ENCODE results near the gene HIP1R.

The HIP1R gene

DNA sequence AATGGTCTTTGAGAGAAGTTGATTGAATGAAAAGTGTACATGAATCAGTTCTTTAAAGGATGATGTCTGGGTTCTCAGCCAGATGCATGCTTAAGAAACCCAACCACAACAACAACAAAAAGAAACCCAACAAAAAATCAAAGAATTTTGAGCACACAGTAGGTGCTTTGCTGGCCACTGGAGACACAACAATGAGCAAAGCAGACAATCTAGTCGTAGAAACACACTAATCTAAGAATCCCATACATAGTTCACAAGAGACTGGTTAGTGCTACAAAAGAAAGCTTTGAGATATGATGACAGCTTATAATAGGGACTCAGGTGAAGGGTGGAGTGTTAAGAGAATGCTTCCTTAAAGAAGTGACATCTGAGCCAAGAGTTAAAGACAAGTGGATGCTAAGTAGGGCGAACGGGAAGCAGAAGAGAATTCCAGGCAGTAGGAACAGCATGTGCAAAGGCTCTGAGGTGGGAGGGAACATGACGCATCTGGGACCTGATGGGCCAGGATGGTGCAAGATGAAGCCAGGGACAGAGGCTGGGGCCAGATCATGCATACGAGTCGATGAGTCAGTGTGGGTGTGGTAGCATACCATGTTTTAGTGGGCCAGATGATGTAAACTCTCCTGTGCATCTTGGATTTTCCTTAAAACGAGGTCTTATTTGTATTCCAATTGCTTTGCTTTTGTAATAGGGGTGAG, 4.6 kb upstream of the HIP1R start:
- no peak for DNase-seq

DNA sequence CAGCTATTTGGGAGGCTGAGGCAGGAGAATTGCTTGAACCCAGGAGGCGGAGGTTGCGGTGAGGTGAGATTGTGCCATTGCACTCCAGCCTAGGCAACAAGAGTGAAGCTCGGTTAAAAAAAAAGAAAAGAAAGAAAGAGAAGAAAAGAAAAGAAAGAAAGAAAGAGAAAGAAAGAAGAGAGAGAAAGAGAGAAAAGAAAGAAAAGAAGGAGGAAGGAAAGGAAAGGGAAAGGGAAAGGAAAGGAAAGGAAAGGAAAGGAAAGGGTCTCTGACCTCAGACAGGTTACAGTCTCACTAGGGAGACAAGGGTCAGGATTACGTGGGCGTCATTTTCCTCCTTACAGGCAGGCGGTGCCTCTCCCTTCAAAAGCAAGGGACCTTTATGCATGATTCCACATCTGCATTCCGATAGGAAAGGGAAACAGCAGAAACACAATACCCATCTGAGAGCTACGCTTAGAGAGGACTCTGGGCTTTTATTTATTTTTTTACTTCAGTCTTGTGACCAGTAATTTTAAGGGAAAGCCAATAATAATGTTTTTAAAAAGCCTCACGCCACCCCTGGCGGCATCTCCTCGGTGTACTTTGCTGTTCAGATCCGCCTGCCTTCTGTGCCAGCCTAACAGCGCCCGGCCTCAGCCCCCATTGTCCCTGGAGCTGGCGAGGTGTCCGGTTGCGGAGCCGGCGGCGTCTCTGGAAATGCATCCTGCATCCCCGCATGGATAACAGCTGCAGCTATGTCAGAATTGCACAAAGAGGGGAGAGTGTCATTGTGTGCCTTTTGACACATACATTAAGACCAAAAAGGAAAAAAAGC, 945 bp upstream of the HIP1R start:
- DNase-seq: peak; percentile 69

DNA sequence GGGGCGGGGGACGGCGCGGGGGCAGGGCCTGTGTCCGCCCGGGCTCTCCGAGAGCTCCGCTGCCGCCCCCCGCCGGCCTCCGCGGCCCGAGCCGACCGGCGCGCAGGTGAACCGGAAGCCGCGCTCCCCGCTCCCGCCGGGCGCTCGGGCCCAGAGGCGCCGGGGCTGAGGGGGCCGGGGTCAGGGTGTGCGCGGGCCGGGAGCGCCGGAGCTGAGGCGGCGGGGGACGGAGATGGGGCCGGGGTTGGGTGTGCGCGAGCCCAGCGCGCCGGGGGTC, 431 bp downstream of the HIP1R start:
- no peak for DNase-seq

DNA sequence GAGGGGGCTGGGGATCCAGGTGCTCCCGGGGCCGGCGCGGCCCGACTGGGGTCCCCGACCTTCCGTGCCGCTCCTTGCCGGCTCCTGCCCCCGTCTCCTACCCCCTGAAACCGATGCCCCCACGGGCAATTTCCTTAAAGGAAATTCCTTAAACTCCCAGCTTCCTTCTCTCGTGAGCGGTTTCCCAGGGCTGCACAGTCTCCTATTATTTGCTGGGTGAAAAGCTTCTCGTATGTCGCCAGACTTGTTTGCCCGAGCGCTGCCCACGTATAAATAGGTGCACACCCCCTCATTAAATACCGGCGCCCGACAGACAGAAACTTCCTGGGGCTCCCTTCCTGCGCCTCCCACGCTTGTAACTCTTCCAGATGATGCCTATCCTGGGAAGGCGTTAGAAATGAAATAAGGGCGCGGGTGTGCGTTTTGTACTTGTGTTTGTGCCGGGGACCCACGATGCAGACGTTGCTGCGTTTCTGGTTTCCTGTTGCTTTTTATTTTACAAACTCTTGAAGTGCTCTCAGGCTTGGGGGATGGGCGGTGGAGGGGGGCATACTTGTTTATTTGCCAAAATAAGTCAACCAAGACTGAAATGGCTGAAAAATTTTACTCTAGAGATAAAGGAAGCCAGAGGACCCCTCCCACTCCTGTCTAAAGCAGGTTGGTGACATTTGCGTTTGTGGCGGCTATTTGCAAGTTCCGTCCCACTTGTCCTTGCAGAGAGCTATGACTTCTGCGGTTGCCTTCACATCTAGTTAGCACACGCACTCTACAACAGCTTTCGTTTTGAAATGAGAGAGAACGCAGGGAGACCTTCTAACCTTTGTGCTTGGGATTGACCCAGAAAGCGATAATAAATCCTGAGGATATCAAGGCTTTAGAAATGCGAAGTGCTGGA, 1.0 kb downstream of the HIP1R start:
- DNase-seq: peak; percentile 30

DNA sequence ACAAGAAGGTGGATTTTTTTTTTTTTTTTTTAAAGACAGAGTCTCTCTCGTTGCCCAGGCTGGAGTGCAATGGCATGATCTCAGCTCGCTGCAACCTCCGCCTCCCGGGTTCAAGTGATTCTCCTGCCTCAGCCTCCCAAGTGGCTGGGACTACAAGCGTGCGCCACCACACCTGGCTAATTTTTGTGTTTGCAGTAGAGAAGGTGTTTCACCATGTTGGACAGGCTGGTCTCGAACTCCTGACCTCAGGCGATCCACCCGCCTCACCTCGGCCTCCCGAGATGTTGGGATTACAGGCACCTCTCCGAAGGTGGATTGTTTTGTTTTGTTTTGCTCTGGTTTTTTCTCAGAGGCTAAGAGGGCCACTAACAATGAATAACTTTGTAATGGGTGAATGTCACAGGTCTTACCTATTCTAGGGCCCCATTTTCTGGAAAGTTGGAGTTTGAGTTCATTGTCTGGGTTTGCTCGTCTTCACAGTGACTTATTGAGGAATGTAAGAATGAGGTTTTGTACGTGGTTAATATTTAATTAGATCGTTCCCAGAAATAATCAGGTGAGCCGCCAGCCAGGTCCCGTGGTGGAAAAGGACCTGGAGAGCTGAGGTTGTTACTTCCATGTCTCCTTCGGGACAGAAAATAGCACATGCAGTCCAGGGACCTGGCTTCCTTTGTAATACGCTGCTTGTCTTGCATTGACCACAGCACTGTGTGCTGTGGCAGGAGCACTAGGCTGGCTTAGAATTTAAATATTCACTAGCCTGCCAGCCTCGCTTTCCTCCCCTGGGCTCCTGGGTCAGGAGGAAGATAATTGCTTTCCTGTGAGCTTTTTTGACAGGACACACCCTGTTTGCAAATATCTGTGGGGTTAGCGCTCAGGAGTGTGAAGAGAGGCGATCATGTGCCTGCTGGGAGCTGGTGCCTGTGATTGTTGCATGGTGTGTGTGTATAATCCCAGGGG, 2.3 kb downstream of the HIP1R start:
- DNase-seq: no peak

DNA sequence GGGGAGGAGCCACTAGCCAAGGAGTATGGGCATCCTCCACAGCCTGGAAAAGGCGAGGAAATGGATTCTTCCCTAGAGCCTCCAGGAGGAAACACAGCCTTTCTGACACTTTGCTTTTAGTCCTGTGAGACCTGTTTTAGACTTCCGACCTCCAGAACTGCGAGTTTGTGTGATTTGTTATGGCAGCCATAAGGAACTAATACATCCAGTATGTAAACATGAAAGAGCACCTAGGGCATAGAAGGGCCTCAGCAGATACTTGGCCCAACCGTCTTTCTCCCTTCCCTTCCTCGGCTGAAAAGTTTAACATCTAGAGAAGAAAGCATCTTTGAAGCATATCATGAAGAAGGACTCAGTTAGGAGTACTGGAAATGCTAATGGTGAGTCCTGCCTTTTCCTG, 3.6 kb downstream of the HIP1R start:
- DNase-seq: no peak

DNA sequence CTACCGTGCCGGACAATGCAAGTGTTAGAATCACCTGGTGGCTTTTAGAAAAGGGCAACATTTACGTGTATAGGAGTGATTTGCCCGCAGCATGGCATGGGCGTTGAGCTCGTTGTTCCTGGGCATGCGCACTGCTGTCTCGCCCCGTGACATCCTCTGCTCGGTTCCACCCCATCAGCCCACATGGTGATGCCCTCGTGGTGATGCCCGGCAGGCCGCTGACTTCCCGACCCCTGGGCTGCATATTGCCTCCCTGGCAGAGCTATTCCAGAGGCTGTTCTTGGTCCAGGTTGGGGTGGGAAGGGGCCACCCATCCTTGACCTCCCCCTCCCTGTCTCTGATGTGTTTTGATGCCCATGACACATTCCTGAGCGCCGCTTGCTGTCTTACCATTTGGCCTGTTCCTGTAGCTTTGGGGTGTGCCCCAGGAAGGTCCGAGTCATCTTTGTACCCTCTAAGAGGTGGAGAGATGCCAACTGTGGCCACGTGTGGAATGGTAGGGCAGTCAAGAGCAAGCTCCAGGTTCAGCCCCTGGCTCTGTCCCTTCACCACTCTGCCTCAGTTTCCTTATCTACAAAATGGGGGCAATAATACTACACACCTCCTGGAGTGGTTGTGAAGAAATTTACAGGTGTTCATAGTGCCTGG, 4.8 kb downstream of the HIP1R start:
- no peak for DNase-seq

DNA sequence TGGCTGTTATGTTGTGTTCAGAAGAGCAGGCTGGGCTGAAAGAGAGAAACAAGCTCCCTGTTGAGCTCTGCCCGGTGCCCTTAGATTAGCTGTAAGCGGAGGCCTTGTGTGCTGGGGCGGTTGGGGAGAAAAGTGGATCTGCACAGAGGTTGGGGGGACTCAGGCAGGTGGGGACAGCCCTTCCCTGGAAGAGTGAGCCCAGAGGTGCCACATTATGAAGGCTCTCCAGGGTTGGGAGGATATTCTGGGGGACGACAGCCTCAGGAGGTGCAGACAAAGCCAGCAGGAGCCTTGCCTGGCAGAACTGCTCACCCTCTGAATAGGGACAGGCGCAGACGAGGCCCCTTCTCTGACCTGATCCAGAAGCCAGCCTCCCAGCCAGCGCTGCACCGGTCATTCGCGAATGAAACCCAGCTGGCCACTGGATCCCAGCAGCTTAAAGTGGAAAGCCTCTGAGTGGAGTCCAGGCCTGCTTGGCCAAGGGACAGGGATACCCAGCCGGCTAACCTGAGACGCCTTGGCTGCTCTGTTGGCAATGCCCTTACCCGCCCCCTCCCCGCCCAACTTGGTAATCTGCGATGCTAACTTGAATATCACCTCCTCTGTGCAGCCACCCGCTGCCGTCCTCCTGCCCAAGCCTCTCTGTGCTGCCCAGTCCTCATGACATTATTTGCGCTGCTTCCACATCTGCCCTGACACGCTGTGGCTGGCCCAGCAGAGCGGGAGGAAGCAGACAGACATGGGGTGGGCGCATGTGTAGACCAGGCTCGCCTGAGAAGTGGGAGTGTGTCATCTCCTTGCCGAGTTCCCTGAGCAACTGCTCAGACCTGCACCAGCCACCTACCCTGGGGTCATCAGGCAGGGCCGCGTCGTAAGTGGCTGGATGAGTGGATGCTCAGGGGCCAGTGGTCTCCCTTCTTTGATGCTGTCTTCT, 5.6 kb downstream of the HIP1R start:
- no peak for DNase-seq

DNA sequence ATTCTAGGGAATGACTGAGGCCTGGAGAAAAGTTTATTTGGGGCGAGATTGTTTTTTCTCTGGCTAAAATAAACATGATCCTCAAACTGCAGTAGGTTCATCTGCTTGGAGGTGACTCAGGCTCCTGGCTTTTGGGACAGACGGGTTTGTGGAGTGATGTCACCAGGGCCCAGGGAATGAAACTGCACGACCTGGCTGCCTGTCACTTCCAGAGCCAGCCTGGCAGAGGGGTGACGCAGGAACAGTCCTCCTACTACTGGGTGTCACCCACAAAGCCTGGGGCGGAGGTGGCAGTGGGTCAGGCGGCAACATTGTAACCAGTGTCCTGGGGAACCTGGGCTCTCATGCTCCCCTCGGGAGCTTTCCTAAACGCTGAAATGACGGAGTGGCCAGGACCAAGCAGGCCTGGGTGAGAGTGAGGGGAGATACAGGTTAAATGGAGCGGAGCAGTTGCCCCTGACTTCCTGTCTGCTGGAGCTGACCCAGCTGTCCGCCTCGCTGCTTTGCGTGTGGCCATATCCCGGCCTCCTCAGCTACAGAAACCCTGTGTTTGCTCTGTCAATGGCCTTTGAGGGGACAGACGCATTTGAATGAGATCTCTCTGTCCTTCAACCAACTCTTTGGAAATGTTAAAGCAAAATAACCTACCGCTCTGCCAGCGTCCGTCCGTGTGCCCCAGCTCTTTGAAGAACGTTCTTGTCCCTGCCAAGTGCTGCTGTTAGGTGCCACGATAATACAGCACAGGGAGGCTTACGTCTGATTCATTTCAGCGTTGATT, 6.5 kb downstream of the HIP1R start:
- DNase-seq: no peak

DNA sequence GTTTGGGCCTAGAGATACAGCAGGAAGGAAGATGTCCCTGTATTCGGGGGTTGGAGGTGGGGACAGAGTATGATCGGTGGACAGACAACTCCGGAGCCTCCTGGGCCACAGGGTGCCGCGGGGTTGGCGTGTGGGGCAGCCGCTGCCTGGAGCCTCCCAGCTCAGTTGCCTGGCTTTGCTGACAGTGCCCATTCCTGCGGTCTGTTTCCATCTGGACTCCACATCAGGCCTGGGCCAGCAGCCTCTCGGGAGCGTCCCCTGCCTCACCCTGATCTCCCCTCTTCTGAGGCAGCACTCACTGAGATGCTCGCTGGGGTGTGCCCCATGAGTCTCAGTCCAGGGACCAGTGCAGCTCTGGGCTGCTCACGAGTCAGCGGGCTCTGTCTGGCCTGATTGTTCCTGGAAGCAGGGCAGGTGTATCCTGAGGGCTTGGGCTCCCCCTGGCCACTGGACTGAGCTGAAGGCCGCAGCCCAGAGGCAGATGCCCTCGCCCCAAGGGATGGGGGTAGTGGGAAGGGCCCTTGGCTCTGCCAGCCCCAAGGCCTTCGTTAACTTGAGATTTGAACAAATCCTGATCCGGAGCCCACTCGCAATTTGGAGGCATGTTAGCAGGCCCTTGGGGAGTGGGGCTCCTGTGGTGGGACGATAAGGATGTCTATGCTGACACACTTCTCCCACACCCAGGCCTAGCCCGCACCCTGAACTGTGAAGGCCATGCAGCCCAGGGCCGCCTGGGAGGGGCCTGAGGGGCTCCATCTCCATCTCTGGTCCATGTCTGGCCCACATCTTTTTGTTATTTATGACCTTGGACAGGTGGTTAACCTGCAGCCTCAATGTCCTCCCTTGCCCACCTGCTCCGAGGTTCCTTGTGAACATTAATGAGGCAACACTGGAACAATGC, 7.5 kb downstream of the HIP1R start:
- DNase-seq: no peak

DNA sequence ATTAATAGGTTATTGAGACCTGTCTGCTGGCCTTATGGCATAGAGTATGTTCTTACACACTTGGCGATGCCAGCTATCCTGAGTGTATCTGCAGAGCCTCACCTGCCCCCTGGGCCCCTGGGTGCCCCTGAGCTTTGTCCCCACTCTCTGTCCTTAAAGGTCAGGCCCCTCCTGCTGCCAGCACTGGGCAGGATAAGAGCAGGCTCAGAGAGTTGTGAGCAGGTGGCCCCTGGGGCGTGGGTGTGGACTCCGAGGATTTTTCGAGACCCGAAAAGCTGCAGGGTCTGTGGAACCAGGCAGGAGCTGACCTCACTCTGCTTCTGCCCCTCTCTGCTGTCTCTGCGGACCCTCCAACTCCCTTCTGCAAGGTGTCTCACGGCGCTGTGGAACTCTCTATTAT, 8.2 kb downstream of the HIP1R start:
- DNase-seq: no peak

DNA sequence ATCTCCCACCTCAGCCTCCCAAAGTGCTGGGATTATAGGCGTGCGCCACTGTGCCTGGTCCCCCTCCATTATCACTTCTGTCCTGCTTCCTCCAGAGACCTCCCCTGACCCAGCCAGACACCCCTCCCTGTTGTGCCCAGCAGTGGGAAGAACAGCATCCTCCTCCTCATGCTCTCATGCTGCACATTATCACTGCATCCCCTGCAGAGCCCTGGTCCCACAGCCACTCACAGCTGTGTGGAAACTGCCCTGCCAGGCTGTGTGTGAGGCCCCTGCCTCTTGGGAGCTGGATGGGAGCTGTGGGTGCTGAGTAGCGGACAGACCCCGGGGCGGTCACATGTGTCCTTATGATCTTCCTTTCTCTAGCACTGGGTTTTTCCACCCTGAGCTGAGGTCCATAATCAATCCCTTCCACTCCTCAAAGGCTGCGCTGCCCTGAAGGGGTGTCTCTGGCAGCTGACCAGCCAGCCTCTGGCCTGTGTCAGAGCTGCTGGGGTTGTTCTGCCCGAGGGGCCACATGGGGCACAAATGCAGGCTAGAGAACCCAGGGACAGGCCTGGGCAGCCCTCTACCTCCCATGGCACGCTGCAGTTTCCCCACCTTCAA, 9.2 kb downstream of the HIP1R start:
- no peak for DNase-seq

DNA sequence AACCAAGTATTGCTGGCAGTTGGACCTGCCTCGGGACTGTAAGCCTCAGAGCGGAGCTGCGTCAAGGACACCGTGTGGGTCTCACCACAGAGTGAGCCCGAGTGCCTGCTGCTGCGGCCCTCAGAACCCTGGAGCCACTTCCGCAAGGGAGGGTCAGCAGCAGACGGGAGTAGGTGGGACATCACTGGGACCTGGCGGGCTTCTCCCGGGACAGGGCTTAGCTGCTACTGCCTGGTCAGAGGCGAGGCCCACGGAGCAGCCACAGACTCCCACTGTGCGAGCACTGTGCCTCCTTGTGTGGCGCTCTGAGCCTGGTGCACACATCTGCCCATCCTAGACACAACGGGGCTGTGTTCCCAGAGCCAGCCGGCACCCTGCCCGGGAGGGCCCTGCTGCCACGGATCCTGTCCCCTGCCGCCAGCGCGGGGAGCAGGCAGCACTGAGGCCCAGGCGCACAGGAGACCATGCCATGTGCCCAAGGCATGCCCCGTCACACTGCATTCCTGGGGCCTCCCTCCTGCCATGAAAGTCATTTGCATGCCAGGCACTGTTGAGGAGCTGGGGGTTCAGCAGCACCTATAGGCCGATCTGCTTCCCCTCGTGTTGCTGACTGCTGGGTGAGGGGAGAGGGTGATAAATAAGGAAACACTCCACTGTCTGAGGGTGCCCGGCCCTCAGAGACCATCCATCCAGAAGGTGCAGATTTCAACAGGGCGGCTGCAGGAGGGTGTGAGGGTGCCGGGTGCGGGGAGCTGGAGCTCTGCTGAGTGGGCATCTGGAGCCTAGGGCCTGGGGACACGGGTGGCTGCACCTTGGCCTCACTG, 10.0 kb downstream of the HIP1R start:
- peak; percentile 76 for DNase-seq

DNA sequence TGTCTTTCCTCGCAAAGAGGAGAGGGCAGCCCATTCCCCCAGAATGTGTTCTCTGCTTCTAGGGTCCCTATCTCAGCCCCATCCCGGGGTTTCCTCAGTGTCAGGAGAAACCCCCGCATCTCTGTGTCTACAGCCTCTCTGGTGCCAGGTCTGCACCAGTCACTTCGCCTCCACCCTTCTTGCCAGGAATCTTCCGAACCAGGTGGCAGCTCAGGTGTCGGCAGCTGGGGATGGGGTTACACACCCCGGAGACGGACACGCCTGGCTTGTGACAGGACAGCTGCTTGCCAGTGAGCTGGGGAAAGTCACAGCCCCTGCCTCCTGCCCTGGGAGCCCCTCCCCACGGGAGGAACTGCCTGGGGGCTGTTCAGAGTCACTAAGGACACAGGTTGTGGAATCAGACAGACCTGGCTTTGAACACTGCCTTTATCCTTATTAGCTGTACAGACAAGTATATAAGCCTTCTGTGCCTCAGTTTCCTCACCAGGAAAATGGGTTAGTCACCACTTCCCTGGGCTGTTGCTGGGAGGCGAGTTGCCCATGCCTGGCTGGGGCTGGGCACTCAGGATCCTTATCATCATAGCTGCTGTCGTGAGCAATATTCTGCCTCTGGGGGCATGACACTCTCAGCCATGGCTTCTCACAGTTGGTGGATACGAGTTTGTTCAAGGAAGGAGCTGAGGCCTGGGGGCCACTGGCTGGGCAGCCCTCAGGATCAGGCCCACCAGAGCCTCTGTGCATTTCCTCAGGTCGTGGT, 10.8 kb downstream of the HIP1R start:
- peak; percentile 97 for DNase-seq

DNA sequence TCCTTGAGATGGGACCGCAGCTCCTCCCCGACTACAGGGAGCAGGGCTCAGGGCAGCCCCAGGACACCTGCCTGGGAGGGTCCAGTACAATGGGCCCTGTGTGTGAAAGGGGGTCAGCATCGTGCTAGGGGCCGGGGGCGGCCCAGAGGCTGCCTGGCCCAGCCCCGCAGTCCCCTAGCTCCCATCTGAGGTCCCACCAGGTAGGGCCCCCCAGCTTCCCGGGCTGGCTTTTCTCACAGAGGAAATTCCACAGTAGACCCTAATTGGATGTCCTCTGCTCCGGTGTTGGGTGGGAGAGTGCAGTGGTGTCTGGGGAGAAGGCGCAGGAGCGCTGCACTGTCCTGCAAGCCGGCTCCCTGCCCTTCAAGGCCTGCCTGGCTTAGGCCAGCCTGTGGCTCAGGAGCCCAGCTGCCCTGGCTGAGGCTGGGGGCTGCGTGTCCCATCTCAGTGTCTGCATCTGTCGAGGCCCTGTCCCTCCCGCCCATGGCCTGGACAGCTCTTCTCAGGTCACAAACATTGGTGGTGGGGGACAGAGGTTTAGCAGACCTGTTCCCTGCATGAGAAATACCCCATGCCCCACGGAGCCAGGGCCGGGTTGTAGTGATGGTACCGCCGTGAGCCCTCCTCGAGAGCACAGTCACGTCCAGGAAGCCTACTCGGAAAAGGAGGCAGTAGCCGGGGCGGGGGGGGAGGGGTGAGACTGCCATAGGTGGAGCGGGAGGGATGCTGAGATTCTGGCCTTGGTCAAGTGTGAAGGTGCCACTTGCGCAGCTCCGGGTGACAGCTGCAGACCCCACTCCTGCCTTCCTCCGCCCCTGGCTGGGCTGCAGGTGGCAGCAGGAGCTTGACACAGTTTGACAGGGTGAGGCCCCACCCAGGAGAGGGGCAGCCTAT, 11.6 kb downstream of the HIP1R start:
- no peak for DNase-seq

DNA sequence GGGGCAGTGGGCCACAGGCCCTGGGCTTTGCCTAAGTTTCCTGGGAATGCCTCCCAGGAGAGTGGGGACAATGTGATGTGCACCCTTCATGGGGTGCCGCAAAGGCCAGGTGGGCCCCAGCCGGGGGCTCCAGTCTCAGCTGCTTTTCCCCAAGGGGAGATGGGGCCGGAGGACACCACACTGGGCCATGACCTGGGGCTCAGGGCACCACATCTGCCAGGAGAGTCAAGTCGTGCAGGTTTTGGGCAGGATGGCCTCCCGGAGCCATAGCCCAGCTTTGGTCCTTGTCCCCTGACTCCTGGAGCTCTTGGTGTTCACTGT, 12.2 kb downstream of the HIP1R start:
- no peak for DNase-seq
